A673 (cell line): ENCODE measurements around the gene MFAP5. TPM values are rescaled to one million over a fixed set of nuclear protein-coding genes. Genes with fewer than 3 reads are reported as not detected.
A peak's percentile ranks its signal among the peaks of the same experiment; 100 is the strongest.

Source experiments
- BruUV-seq: library from RNA; stranded (reverse); fragments of 400-500 nt; replicated peaks from 2 replicates; lab custom pipeline; 2021; lab: Mats Ljungman, UMichigan
- CTCF ChIA-PET: fragments of 300-600 bp; sonication (Branson Sonifier 250); formaldehyde crosslinking; loops from one replicate; lab custom pipeline; 2022; ENCODE audit warnings: antibody characterized with exemption; lab: Charles Lee
- POLR2A ChIA-PET: fragments of 300-600 bp; sonication (Branson Sonifier 250); formaldehyde crosslinking; loops from one replicate; lab custom pipeline; 2022; ENCODE audit warnings: antibody characterized with exemption; ENCODE audit not compliant: low non-redundant PET; lab: Charles Lee
- DNase-seq: peaks from one replicate; pipeline ENCODE4 v3.0.0-alpha.2; 2015; ENCODE audit warnings: low spot score
- H3K27ac ChIP-seq: fragments of 200-600 bp; sonication (generic); 2 replicates; pipeline ENCODE4 v1.5.1; 2016; ENCODE audit warnings: mixed run types, low read depth, mild to moderate bottlenecking, mixed read lengths, antibody characterized with exemption, low read length; ENCODE audit not compliant: poor library complexity, severe bottlenecking
- H3K27me3 ChIP-seq: fragments of 200-600 bp; sonication (generic); replicated peaks from 2 replicates; pipeline ENCODE4 v1.6.1; 2017; ENCODE audit warnings: mixed run types, low read depth, mild to moderate bottlenecking, mixed read lengths, antibody characterized with exemption, low read length; ENCODE audit not compliant: insufficient read depth, poor library complexity
- H3K36me3 ChIP-seq: fragments of 200-600 bp; sonication (generic); 2 replicates; pipeline ENCODE4 v1.6.1; 2016; ENCODE audit warnings: mixed run types, mild to moderate bottlenecking, mixed read lengths, antibody characterized with exemption, low read length; ENCODE audit not compliant: insufficient read depth, poor library complexity, severe bottlenecking
- H3K4me1 ChIP-seq: fragments of 200-600 bp; sonication (generic); 2 replicates; pipeline ENCODE4 v1.6.1; 2017; ENCODE audit warnings: mixed run types, mild to moderate bottlenecking, mixed read lengths, antibody characterized with exemption, low read length; ENCODE audit not compliant: insufficient read depth, poor library complexity, severe bottlenecking
- H3K4me3 ChIP-seq: fragments of 200-600 bp; sonication (generic); 2 replicates; pipeline ENCODE4 v1.5.1; 2016; ENCODE audit warnings: low read depth, mixed run types, mild to moderate bottlenecking, mixed read lengths, low read length; ENCODE audit not compliant: poor library complexity, severe bottlenecking
- H3K9me3 ChIP-seq: fragments of 200-600 bp; sonication (generic); 2 replicates; pipeline ENCODE4 v1.6.1; 2016; ENCODE audit warnings: mixed run types, low read depth, mild to moderate bottlenecking, mixed read lengths, antibody characterized with exemption, low read length; ENCODE audit not compliant: poor library complexity, severe bottlenecking
- EZH2 ChIP-seq: fragments of 200-600 bp; sonication (generic); IDR thresholded peaks from 2 replicates; pipeline ENCODE4 v1.6.1; 2017; ENCODE audit warnings: borderline replicate concordance, low read depth, mild to moderate bottlenecking, mixed read lengths, antibody characterized with exemption, low read length; ENCODE audit not compliant: poor library complexity, severe bottlenecking
- intact Hi-C: fragments of 100-400 bp; cut with micrococcal nuclease; formaldehyde crosslinking; loops from one replicate; pipeline ENCODE4 v1.10.0; 2022; ENCODE audit not compliant: unreplicated experiment
- total RNA-seq: library from RNA; stranded (reverse); gene quantifications from 2 replicates; pipeline ENCODE4 v1.2.3, GENCODE V29; 2021
- TF ChIP-seq, protein P1 (sequence below): fragments of 300-800, 200-600 bp; sonication (generic); conservative IDR thresholded peaks from 2 replicates; pipeline ENCODE4 v1.5.1; 2017; ENCODE audit warnings: low read depth, mild to moderate bottlenecking, antibody characterized with exemption, low read length, moderate library complexity, mixed read lengths

The MFAP5 gene
- total RNA-seq, 1 experiment from 2014 or later: 1.7 TPM

- Histone ChIP-seq H3K9me3 (no peaks in the 10 kb centered on the region), H3K27ac (no peak overlapping the region), H3K4me3 (peak overlapping the region; percentile 7), H3K27me3 (no peaks in the 10 kb centered on the region), H3K36me3 (no peaks in the 10 kb centered on the region), H3K4me1 (no peaks in the 10 kb centered on the region)
- peak; percentile 58 for DNase-seq
- ChIA-PET CTCF (interaction anchor here (0.5 to 2.8 kb wide), 3 partner anchors 18 to 89 kb away, joined by 3 to 20 read pairs (median 4); partner anchors contain the start of gene RIMKLB), POLR2A (interaction anchor here (0.6 kb wide), 1 partner anchor 151 kb away, joined by 3 read pairs; no protein-coding TSS in a partner anchor)
- no TSS peak for BruUV-seq
- intact Hi-C loops: loop anchor here (2.0 kb wide), 1 partner anchor 64 kb away; no protein-coding TSS in a partner anchor
- TF ChIP-seq, protein P1, sequence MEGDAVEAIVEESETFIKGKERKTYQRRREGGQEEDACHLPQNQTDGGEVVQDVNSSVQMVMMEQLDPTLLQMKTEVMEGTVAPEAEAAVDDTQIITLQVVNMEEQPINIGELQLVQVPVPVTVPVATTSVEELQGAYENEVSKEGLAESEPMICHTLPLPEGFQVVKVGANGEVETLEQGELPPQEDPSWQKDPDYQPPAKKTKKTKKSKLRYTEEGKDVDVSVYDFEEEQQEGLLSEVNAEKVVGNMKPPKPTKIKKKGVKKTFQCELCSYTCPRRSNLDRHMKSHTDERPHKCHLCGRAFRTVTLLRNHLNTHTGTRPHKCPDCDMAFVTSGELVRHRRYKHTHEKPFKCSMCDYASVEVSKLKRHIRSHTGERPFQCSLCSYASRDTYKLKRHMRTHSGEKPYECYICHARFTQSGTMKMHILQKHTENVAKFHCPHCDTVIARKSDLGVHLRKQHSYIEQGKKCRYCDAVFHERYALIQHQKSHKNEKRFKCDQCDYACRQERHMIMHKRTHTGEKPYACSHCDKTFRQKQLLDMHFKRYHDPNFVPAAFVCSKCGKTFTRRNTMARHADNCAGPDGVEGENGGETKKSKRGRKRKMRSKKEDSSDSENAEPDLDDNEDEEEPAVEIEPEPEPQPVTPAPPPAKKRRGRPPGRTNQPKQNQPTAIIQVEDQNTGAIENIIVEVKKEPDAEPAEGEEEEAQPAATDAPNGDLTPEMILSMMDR: peak; percentile 82
- TF ChIP-seq EZH2: no peak
Observed at GRCh38 chr12:8609061-8609570, 53.5 kb downstream of the MFAP5 start.

DNA sequence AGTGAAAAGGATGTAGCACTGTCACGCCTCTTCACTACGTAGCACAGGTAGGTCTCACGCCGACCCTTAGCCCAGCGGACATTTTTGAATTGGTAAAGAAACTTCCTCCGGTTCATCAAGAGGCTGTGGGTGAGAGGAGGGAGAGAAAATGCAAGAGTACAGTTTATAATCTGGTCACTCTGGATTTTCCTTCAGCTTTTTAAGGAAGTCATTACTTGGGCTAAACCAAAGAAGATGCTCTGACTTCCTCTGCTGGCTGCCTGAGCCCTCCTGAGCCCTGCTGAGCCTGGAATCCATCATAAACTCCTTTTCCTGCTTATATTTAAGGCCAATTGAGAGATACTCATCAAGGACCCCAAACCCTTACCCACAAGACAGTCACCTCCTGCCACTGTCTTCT lies 55.7 kb downstream of the MFAP5 start:
- H3K9me3 ChIP-seq: no peaks in the 10 kb centered on the region
- CTCF ChIA-PET: no interaction called here

GRCh38 chr12:8605057-8605456 lies 57.6 kb downstream of the MFAP5 start:
- DNase-seq: no peak
- Histone ChIP-seq H3K36me3 (no peaks in the 10 kb centered on the region), H3K9me3 (no peaks in the 10 kb centered on the region), H3K4me1 (no peaks in the 10 kb centered on the region), H3K27ac (no peak overlapping the region), H3K27me3 (no peaks in the 10 kb centered on the region), H3K4me3 (no peak overlapping the region)
- BruUV-seq: no TSS peak
- CTCF ChIA-PET: no interaction called here
- TF ChIP-seq, protein P1: no peak
- TF ChIP-seq EZH2: no peak
- POLR2A ChIA-PET: no interaction called here
- intact Hi-C loops: no loop called here

More for the DNA sequence above, 55.7 kb downstream of the MFAP5 start:
- no peak for DNase-seq
- Histone ChIP-seq H3K36me3 (no peaks in the 10 kb centered on the region), H3K4me1 (no peaks in the 10 kb centered on the region), H3K4me3 (no peak overlapping the region), H3K27ac (no peak overlapping the region), H3K27me3 (no peaks in the 10 kb centered on the region)
- intact Hi-C loops: no loop called here
- no TSS peak for BruUV-seq
- TF ChIP-seq, protein P1: no peak
- TF ChIP-seq EZH2: no peak
- POLR2A ChIA-PET: no interaction called here
